HG02678 (cell line): ENCODE results near the gene IL18RAP.

Experiments
- ATAC-seq: cut with Tn5 transposase; IDR thresholded peaks from one replicate; pipeline ENCODE4 v1.9.1; 2021; ENCODE audit warnings: mild to moderate bottlenecking, moderate library complexity; ENCODE audit not compliant: unreplicated experiment

Gene IL18RAP, protein sequence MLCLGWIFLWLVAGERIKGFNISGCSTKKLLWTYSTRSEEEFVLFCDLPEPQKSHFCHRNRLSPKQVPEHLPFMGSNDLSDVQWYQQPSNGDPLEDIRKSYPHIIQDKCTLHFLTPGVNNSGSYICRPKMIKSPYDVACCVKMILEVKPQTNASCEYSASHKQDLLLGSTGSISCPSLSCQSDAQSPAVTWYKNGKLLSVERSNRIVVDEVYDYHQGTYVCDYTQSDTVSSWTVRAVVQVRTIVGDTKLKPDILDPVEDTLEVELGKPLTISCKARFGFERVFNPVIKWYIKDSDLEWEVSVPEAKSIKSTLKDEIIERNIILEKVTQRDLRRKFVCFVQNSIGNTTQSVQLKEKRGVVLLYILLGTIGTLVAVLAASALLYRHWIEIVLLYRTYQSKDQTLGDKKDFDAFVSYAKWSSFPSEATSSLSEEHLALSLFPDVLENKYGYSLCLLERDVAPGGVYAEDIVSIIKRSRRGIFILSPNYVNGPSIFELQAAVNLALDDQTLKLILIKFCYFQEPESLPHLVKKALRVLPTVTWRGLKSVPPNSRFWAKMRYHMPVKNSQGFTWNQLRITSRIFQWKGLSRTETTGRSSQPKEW

DNA sequence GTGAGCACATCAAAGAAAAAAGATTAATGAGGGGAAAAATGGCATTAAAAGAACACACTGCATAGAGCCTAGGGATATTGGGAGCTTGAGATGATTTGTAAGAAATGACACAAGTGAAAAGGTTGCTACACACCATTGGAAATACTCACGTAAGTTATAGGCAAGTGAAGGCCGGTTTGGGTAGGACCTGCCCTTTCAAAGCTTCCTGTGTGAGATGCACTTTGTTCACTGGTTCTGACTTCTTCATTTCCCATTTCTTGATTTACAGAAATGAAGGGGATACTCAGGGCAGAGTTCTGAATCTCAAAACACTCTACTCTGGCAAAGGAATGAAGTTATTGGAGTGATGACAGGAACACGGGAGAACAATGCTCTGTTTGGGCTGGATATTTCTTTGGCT is at the start of gene IL18RAP:
TSS of gene IL18RAP (plus strand) at position 251 of the 400 bp plus-strand sequence. CDS start at position 369, 118 bp downstream.
- ATAC-seq, result no peak

DNA sequence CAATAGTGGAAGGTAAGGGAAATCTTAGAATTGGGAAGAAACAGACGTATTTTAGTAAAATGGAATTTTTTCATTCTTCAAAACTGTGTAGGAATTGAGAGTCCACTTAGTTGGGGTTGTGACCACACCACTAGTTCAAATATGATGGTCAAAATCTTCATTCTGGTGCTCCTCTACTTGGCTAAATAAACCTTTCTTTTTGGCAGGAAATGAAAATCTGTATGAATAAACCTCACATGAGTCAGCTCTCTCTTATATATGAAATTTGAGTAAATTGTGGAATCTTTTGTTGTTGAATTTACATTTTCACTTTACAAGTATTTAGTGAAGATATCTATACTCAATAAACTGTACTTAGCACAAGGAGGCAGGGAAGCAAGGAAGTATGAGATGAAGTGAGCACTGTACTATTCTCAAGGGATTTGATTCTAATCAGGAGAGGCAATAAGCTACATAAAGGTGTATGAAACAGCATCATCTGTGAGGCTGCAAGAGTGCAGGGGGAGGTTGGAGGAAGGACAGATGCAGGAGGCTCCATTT is 46.8 kb upstream of the IL18RAP start:
- no peak for ATAC-seq

DNA sequence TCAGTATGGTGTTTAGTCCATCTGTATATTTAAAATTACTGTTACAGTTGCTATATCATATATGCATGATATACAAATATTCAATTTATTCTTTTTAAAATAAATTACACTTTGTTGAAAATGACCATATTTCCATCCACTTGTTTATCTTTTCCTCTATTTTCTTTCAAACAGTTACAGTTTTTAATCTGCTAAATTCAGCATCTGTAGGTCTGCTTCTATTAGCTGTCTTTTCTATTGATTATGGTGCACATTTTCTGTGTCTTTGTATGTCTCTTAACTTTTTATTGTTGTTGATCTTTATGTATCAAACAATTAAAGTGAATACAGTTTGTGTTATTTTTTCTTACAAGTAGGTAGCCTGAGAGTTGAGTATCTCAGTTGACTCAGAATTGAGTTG is 39.2 kb upstream of the IL18RAP start:
- ATAC-seq, result no peak

DNA sequence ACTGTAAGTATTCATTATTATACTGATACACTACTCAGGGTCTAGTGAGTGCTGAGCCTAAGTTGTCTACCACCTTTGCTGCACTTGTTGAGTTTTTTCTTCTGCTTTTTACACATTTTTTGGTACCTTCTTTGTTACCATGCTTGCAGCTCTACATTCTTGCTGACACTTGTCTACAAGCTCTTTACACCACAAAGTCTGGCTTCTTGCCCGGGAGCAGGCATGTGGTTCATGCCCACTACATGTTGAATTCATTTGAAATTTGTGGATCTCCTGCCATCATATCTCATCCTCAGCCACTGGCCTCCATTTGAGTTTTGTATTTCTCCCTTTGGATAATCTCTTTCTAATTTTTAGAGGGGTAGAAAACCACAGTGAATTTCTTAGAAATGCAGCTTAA is 37.4 kb upstream of the IL18RAP start:
- no peak for ATAC-seq

DNA sequence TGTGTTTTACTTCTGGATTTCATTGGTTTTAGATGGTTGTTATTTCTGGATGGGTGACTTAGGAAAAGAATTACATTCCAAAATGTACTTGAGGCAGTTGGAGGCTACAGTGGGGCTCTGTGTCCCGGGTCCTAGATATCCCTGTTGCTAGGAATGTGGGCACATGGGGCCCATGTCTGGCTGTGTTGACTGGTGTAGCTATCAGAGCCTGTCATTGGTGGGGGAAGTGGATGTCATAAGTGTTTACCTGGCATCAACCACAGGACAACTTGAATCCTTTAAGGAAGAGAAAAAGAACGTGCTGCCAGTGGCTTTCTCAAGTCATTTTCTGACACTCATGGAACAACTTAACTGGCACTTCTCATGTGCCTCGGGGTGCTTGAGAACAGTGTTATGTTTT is 37.0 kb upstream of the IL18RAP start:
- no peak for ATAC-seq

DNA sequence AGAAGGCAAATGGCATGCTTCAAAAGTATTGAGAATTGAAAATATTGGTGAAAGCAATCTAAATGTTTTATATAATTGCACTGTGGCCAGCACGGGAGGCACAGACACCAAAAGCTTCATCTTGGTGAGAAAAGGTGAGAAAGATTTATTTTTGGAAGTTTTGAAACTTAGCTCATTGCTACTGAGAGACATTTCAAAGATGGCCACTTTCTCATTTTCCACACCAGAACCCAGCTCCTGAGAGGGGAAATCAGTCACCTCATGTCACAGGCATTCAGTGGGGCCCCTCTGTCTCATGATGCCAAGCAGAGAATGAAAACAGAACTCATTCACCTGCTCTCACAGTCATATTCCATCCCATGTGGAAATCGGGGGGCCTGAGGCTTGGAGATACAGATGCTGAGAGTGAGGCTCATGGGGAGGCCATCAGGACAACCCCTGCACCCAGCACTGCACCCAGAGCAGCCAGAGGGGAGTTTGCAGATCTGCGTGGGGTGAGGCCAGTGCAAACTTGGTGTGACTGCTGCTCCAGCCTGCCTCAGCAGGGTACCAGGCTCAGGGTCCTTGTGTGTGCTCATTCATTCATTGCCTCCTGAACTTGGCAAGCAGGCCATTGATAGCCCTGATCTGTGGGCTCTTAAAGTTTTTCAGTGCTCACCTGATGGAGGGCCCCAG is 36.0 kb upstream of the IL18RAP start:
- no peak for ATAC-seq

DNA sequence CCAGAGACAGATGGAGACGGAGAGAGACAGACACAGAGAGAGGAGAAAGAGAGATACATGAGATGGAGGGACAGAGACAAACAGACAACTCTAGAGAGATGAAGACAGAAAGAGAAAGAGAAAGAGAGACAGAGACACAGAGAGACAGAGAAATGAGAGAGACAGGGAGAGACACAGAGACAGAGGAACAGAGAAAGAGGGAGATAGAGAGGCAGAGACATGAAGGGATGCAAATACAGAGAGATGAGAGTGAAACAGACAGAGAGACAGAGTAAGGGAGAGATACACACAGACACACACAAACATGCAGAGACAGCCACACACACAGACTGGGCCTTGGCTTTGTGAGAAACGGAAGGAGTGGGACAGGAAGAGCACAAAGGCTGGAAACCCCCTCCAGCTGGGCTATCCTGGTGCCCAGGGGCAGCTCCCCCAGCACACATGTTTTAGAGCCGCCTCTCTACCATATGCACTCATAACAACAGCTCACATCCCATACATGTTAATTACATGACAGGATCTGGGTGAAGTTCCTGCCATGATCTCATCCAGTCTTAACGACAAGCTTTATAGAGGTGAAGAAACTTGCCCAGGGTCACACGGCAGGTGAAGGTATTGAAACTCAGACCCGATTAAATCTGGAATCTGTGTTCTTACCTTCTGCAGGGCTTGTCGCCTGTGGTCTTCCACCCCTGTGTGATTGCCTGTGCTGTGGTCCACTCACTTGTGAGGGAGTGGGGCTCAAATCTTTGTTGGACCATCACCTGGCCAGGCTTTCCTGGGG is 35.0 kb upstream of the IL18RAP start:
- no peak for ATAC-seq

DNA sequence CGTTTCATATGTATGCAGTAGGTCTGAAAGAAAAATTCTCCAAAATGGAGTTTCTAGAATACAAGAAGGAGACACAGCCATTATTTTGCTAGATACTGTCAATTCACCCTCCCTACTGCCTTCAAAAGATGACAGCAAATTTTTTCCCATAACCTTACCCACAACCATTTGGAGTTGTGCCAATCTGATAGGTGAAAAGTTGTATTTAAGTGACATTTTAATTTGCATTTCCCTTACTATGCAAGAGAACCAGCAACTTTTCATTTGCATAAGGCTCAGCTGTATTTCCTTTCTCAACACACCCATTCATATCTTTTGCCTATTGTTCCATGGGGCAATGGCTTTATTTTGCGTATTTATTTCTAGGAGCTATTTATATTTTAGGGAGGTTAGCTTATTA is 31.4 kb upstream of the IL18RAP start:
- no peak for ATAC-seq

DNA sequence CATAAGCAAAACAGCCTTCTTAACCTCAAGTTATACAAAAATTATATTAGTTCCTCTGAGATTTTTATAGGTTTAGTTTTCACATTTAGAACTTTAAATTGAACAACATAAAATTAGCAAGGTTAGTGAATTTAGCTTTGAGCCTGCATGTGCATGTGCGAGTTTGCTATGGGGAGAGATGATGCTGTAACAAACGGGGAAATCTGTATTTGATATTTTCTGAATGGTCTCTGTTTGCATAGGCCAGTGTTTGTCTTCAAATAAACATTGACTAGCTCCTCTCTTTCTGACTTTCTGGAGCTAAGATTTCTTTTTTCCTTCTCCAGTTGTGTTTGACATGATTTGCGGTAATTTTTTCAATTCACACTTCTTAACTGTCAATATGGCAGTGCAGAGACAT is 30.9 kb upstream of the IL18RAP start:
- ATAC-seq, result no peak

DNA sequence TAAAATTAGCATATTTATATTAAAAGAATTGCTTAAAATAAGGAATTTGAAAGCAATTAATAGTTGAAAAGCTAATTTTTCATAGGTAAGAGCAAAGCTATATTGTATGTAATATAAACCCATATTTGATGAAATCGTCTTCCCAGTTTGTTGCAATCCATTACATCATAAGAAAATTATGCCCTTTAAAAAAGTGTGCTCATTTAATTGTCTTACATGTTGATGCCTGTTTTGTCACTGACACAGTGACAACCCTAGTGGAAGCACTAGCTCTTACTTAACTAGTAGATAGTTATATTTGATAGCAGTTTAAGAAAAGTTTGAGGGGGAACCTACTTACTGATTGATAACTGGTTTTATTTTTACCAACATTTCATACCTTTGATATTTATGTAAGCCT is 30.0 kb upstream of the IL18RAP start:
- no peak for ATAC-seq

DNA sequence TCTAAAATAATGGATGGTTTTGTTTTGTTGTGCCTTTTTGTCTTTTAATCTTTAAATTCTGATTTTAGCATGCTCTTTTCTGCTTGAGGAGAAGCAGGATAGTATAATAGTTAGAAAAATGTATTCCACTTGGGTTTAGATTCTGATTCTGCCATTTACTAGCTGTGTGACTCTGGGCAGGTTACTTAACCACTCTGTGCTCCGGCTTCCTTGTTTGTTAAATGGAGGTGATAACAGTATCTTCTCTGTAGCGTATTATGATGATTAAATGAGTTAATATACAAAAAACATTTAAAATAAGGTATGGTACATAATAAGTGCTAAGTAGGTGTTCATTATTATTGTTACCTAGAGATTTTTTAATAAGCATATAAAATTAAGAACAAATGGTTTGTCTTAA is 26.9 kb upstream of the IL18RAP start:
- ATAC-seq, result no peak

DNA sequence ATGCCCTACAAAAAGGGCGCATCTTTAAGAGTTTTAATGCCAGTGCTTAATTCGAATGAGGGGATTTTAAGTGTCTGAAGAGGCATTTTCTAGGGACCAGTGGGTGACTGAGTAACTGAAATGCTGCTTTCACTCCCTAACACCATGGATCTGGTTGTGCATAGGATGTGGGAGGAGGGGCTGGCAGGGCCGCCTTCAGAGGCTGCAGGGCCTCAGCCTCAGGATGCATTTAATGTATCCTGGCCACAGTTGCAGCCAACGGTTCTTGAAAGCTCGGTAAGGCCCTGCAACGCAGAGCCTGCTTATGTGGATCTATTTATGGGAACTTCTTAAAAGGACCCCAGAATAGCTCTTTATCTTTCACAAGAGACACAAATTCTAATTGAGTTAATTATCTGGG is 25.8 kb upstream of the IL18RAP start:
- ATAC-seq, result no peak

DNA sequence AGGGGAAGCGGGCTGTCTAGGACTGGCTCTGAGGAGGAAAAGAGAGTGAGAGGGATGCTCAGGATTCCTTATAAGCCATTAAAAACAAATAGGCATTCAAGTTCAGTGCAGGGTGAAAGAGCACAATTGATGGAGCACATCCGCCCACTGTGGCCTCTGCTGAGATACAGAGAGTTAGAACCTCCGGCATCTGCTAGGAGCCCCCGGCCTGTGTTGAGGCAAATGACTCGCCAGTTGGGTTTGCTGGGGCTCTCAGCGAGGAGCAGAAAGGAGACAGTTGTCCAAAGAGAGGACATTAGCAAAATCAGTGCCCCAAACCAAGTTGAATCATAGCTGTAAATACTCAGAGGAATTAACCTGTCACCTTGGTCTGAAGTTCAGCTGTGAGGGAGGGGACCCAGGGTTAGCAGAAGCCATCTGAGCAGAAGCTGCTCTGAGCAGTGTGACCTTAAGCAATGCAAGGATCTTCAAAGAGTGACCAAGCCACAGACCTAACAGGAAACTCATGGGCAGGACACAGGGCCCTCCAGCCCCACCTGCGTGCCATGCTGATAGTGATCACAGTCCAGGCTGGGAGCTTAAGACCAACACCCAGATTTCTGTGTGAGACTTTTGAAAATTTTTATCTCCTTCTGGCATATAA is 23.3 kb upstream of the IL18RAP start:
- no peak for ATAC-seq

DNA sequence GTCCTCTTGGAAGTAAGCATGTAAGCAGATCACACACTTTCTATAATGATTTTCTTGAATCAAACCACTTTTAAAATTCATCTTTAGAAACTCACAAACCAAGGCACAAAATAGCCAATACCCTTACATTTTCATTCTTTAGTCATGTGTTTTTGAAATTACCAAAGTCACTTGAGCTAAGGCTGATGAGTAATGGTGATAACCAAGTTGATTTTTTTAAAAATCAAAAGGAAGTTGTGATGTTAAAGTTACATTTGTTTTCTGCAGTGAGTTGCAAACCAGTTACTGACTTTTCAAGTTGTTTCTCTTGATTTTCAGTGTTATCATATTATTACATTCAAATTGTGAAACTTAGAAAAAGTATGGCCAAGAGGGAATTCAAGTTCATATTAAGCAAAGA is 21.5 kb upstream of the IL18RAP start:
- ATAC-seq, result no peak

DNA sequence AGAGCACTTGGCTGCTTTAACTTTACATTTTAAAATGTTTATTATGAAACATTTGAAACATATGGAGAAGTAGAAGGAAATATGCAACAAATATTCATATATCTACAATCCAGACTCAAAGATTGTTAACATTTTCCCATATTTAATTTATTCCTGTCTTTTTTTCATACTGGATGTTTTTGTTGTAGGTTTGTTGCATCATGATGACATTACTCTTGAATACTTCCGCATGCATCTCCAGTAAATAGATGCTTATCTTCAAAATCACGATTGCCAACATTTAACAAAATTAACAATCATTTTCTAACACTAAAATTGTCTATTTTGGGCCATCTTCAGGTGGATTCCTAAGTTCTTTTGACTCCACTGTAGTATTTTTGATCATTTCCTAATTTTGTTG is 21.1 kb upstream of the IL18RAP start:
- ATAC-seq, result no peak

DNA sequence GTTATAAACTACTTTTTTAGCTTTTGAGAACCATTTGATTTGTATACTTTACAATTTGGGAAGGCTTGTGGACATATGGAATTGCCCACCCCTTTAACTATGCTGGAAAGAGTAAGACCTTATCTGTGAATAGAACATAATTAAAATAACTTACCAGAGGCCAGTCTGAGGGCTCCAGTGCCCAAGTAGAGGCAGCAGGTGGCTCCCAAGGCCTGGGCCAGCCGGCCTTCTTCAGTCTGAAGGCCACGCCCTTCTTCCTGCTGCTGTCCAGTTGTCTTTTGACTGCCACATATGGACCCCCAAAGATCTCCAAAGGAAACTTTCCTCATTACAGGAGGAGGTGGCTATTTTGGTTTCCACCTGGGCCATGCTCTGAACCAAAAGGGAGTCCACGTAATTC is 12.0 kb upstream of the IL18RAP start:
- ATAC-seq, result no peak

DNA sequence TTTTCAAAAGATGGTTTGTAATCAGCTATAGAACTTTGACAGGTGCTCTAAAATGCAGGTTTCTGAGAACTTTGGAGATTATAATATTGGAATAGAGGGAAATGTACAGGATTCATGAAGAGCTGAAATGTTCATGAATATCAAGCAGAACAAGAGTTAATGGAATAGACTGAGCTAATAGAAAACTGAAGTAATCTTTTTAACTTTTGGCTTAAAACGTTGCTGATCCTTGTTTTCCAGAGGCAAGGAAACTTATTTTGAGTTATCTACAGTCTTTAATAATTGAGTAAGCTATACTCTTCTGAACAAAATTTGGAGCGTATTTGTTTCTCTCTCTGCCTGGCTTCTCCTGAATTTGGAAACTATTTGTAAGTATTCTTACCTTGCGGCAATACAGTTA is 10.8 kb upstream of the IL18RAP start:
- ATAC-seq, result no peak

DNA sequence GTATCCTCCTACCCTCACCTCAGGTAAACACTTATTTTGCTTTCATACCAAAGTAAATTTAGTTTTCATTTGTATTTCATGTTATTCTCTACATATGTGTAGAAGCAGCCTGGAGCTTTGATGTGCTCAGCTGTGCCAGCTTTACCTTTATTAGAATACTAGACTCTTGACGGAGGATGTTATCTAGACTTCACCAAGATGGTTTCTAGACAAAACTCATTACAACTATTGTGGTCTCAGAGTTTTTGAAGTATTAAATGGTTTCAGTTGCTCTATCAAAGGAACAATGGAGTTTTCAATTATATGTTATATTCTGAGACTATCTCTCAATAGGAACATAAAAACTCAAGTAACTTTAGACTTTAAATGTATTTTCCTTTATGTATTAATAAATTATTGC is 5.0 kb upstream of the IL18RAP start:
- ATAC-seq, result peak; percentile 54

DNA sequence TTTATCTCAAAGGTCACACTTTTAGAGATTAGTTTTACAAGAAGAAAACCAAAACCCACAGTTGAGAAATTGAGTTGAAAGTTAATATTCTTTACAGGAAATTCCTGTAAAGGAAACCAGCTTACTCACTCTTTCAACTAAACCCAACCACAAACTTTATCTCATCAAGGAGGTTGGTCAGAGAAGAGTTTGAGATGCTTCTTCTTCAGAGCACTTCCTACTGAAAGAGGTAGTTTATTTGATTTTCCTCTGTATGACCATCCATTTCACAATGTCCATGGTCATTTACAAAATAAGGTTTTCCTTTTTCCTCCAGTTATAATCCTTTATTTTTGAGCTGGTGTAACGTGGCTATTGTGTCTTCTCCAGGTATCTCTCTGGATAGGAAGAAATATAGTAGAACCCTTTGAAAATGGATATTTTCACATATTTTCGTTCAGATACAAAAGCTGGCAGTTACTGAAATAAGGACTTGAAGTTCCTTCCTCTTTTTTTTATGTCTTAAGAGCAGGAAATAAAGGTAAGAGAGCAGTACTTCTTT is 4.5 kb upstream of the IL18RAP start:
- peak; percentile 89 for ATAC-seq

DNA sequence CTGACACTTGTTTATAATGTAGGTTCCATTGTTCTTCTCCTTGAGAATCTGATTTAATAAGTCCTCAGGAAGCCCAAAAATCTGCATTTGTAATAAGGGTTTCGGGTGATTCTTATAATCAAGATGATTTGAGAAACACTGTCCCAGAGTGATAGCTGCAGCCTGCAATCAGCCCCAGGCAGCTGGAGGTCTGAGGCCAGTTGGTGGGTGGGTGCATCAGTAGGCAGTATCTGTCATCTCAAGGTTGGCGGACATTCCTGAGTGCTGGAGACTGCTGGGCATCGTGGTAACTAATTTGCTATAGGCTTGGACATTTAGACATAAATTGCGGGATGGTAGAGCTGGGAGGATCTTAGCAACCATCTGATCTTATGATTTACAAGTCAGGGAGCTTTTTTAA is 2.7 kb upstream of the IL18RAP start:
- ATAC-seq, result no peak
